Suprapubic skin (tissue), 4 donors: Measurements from ENCODE around the gene RPP38.

ENCODE experiments used
- CTCF ChIP-seq, 2 donors: fragments of 200-600 bp in 1 of 2; fragments of 450-650 bp in 1 of 2; sonication (generic) in 1 of 2; IDR thresholded peaks; one replicate each; pipeline ENCODE4 v1.5.1; 2016 to 2019; ENCODE audit warnings: antibody characterized with exemption in 2 of 2, mild to moderate bottlenecking in 1 of 2, moderate library complexity in 1 of 2
- POLR2A ChIP-seq, 2 donors: fragments of 450-650 bp; IDR thresholded peaks; one replicate each; pipeline ENCODE4 v1.6.1; 2017; ENCODE audit warnings: antibody characterized with exemption in 2 of 2, mild to moderate bottlenecking in 2 of 2, moderate library complexity in 2 of 2
- POLR2AphosphoS5 ChIP-seq, 3 donors: sonication (generic); formaldehyde crosslinking; IDR thresholded peaks; one replicate each; pipeline ENCODE4 v1.6.1; 2017; ENCODE audit warnings: antibody characterized with exemption in 3 of 3

GRCh38 chr10:15060638-15061037 lies 36.5 kb upstream of the RPP38 start:
- TF ChIP-seq CTCF (IDR thresholded peaks at IDR 0.05) (no peak), POLR2A (IDR thresholded peaks at IDR 0.05) (no peak), POLR2AphosphoS5 (IDR thresholded peaks at IDR 0.05) (no peak)
